Activated B cell treated with CpG ODN at 0.5 μM for 24 hours (primary cell): ENCODE results near the gene SLC37A1. TPM values are rescaled to one million over a fixed set of nuclear protein-coding genes. Genes with fewer than 3 reads are reported as not detected.

Experiments used
- ATAC-seq: fragments of 200-7000 bp; cut with Tn5 transposase; one replicate; pipeline ENCODE4 v1.10.0; 2021; ENCODE audit warnings: low read depth, mild to moderate bottlenecking, moderate library complexity
- CTCF ChIA-PET: fragments of 350-600 bp; sonication (Branson Sonifier 250); formaldehyde crosslinking; loops from one replicate; lab custom pipeline; 2021; ENCODE audit warnings: antibody characterized with exemption; lab: Charles Lee
- POLR2A ChIA-PET: fragments of 350-600 bp; sonication (Branson Sonifier 250); formaldehyde crosslinking; loops from one replicate; lab custom pipeline; 2021; ENCODE audit warnings: antibody characterized with exemption; lab: Charles Lee
- DNase-seq: peaks from one replicate; pipeline ENCODE4 v3.0.0; 2022
- H3K27ac Mint-ChIP-seq: one replicate; pipeline ENCODE4 v1.8.0; 2020; ENCODE audit warnings: mixed read lengths
- H3K27me3 Mint-ChIP-seq: one replicate; pipeline ENCODE4 v1.8.0; 2021; ENCODE audit warnings: mixed read lengths
- H3K36me3 Mint-ChIP-seq: one replicate; pipeline ENCODE4 v1.8.0; 2021; ENCODE audit warnings: low read depth, mixed read lengths
- H3K4me1 Mint-ChIP-seq: one replicate; pipeline ENCODE4 v1.8.0; 2021; ENCODE audit warnings: mixed read lengths
- H3K4me3 Mint-ChIP-seq: one replicate; pipeline ENCODE4 v1.8.0; 2020; ENCODE audit warnings: mild to moderate bottlenecking, mixed read lengths
- H3K9me3 Mint-ChIP-seq: one replicate; pipeline ENCODE4 v1.8.0; 2020; ENCODE audit warnings: mixed read lengths
- intact Hi-C: fragments of 100-400 bp; cut with micrococcal nuclease; formaldehyde crosslinking; loops from one replicate; pipeline ENCODE4 v1.15.1; 2024
- total RNA-seq: library from RNA; stranded (reverse); gene quantifications from 2 replicates; pipeline ENCODE4 v1.2.3, GENCODE V29; 2022
- TF ChIP-seq, protein P1 (sequence below): fragments of 200-600 bp; IDR thresholded peaks from one replicate; pipeline ENCODE4 v1.8.0; 2022; ENCODE audit warnings: antibody characterized with exemption, mild to moderate bottlenecking

SLC37A1 gene
- total RNA-seq, 1 donor from 2014 or later = 47.9 TPM

DNA sequence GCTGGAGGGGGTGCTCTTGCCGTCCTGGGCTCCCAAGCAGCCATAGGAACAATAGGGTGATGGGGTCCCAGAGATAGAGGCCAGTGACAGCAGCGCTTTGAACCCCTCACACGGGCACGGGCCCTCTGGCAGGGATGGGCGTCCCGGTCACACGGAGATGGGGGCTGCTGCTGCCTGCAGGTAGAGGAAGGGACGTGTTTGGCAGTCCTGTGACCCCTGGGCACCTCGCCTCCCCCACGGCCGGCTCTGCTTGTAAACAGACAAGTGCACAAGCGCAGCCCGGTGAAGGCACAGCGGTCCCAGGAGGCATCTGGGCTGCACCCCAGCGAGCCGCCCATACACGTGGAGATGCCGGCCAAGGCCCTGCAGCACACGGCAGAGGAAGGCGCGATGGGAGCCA is 103.3 kb downstream of the SLC37A1 start:
- DNase-seq (no peak), ATAC-seq (no peak)
- Mint-ChIP-seq H3K4me1 (no peaks in the 10 kb centered on the region), H3K36me3 (no peaks in the 10 kb centered on the region), H3K9me3 (no peaks in the 10 kb centered on the region), H3K4me3 (no peak overlapping the region), H3K27me3 (peaks cover 21% of the 10 kb centered on the region), H3K27ac (no peak overlapping the region)
- TF ChIP-seq, protein P1, sequence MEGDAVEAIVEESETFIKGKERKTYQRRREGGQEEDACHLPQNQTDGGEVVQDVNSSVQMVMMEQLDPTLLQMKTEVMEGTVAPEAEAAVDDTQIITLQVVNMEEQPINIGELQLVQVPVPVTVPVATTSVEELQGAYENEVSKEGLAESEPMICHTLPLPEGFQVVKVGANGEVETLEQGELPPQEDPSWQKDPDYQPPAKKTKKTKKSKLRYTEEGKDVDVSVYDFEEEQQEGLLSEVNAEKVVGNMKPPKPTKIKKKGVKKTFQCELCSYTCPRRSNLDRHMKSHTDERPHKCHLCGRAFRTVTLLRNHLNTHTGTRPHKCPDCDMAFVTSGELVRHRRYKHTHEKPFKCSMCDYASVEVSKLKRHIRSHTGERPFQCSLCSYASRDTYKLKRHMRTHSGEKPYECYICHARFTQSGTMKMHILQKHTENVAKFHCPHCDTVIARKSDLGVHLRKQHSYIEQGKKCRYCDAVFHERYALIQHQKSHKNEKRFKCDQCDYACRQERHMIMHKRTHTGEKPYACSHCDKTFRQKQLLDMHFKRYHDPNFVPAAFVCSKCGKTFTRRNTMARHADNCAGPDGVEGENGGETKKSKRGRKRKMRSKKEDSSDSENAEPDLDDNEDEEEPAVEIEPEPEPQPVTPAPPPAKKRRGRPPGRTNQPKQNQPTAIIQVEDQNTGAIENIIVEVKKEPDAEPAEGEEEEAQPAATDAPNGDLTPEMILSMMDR = no peak
- CTCF ChIA-PET = no interaction called here
- POLR2A ChIA-PET = no interaction called here
- intact Hi-C loops = no loop called here

DNA sequence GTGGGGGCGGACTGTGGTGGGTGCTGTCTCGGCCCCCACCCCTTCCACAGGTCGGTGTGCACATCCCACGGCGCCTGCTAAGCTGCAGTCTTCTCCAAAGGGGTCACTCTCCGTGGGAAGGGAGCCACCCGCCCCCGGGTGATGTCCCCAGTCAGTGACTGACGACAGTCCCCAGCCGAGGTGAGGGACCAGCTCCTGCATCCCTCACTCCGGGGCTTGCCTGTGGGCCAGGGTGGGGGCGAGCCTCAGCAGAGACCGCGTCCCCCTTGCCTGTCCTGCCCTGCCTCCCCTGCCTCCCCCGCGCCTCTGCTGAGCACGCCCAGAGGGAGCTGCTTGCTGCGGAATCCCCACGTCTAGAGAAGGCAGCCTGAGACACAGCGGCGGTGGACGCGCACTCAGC is 103.8 kb downstream of the SLC37A1 start:
- TF ChIP-seq, protein P1 = no peak
- no peak for ATAC-seq
- intact Hi-C loops = no loop called here
- CTCF ChIA-PET = no interaction called here
- Mint-ChIP-seq H3K36me3 (no peaks in the 10 kb centered on the region), H3K4me3 (no peak overlapping the region), H3K9me3 (no peaks in the 10 kb centered on the region), H3K27ac (no peak overlapping the region), H3K4me1 (no peaks in the 10 kb centered on the region), H3K27me3 (peaks cover 23% of the 10 kb centered on the region)
- POLR2A ChIA-PET = no interaction called here
- DNase-seq = no peak

DNA sequence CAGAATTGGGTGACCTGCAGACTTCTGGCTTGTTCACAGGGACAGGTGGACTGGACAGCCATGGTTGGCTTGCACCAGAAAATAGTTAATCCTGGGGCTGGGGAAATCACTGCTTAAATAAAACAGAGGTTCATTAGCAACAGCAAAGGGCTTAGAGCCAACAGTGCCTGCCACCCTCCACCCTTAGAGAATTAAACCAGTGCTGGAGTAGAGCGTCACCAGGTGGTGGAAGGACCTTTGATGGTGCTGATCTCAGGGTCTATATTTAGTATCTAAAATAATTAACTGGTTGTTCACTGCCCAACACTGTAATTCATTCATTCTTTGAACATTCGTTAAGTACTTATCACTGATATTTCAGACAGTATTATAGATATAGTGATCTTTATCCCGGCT is 105.1 kb downstream of the SLC37A1 start:
- TF ChIP-seq, protein P1 = no peak
- DNase-seq (no peak), ATAC-seq (no peak)
- no peak overlapping the region for H3K4me3 Mint-ChIP-seq
- CTCF ChIA-PET = no interaction called here
- H3K4me1 Mint-ChIP-seq = no peaks in the 10 kb centered on the region
- peaks cover 23% of the 10 kb centered on the region for H3K27me3 Mint-ChIP-seq
- POLR2A ChIA-PET = no interaction called here
- H3K36me3 Mint-ChIP-seq = no peaks in the 10 kb centered on the region
- no peak overlapping the region for H3K27ac Mint-ChIP-seq
- intact Hi-C loops = no loop called here
- H3K9me3 Mint-ChIP-seq = no peaks in the 10 kb centered on the region

DNA sequence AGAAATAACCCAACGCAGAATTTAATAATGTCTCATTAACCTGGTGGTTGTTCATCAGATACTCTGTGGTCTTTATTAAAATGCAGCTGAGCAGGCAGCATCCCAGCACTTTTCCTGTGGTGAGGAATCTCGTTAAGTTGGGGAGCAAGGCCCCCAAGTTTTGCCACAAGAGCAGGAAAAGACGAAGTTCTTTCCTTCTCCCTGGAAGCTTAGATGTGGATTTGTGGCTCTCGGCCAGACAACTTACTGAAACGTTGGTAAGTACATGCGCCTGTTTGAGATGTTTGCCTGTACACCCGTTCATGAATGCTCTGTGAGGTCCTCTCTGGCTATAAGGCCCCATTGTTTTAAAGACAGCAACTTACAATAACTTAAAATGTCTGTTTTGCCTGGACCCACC is 105.5 kb downstream of the SLC37A1 start:
- Mint-ChIP-seq H3K4me3 (no peak overlapping the region), H3K27ac (no peak overlapping the region), H3K4me1 (no peaks in the 10 kb centered on the region), H3K9me3 (no peaks in the 10 kb centered on the region), H3K36me3 (no peaks in the 10 kb centered on the region), H3K27me3 (peaks cover 23% of the 10 kb centered on the region)
- DNase-seq = no peak
- TF ChIP-seq, protein P1 = no peak
- intact Hi-C loops = no loop called here
- ChIA-PET CTCF (no interaction called here), POLR2A (no interaction called here)
- ATAC-seq = no peak

DNA sequence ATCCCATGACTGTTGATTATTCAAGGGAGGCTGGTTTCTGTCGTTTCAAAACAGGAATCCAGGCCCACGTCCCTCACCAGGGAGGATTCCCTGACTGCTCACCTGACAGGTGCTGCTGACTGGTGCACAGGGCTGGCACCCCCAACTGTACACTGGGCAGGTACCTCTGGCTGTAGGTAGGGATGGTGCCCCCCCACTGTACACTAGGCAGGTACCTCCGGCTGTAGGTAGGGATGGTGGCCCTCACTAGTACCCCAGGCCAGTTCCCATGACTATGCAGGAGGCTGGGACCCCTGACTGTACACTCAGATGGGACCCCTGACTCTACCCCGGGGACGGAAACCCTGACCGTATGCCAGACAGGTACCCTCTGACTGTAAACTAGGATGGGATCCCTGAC is 106.2 kb downstream of the SLC37A1 start:
- DNase-seq (no peak), ATAC-seq (no peak)
- POLR2A ChIA-PET = no interaction called here
- no peaks in the 10 kb centered on the region for H3K9me3 Mint-ChIP-seq
- peaks cover 25% of the 10 kb centered on the region for H3K27me3 Mint-ChIP-seq
- H3K27ac Mint-ChIP-seq = no peak overlapping the region
- CTCF ChIA-PET = no interaction called here
- no peaks in the 10 kb centered on the region for H3K36me3 Mint-ChIP-seq
- H3K4me1 Mint-ChIP-seq = peaks cover 3% of the 10 kb centered on the region
- no peak overlapping the region for H3K4me3 Mint-ChIP-seq
- intact Hi-C loops = no loop called here
- TF ChIP-seq, protein P1 = no peak
